Panc1 (cell line): Measurements from ENCODE around the gene ATP2B2.

Experiments used
- CTCF ChIP-seq: fragments of 450-650 bp; IDR thresholded peaks from 2 replicates; pipeline ENCODE4 v1.5.1; 2017; ENCODE audit warnings: mild to moderate bottlenecking
- POLR2AphosphoS5 ChIP-seq: IDR thresholded peaks from 2 replicates; pipeline ENCODE4 v1.6.1; 2012; ENCODE audit warnings: mild to moderate bottlenecking, low read depth, low read length, moderate library complexity
- REST ChIP-seq, 2 experiments: IDR thresholded peaks; 2 replicates each; pipeline ENCODE4 v1.6.1; 2011 to 2012; ENCODE audit warnings: low read depth in 2 of 2, control low read depth in 1 of 2, low read length in 1 of 2, mild to moderate bottlenecking in 1 of 2, moderate library complexity in 1 of 2; ENCODE audit not compliant: insufficient read depth in 1 of 2
- SIN3A ChIP-seq: IDR thresholded peaks from 2 replicates; pipeline ENCODE4 v1.6.1; 2012; ENCODE audit warnings: low read depth, mild to moderate bottlenecking, low read length, moderate library complexity, borderline replicate concordance; ENCODE audit not compliant: insufficient read depth
- TCF7L2 ChIP-seq: IDR thresholded peaks from 2 replicates; pipeline ENCODE4 v1.6.1; 2011; ENCODE audit warnings: mild to moderate bottlenecking, low read depth, low read length, inconsistent platforms

GRCh38 chr3:10336761-10337160 is 168.6 kb downstream of the ATP2B2 start:
- TF ChIP-seq TCF7L2 (no peak), CTCF (no peak), POLR2AphosphoS5 (no peak), REST (IDR thresholded peaks at IDR 0.05; ENCODE audit: insufficient read depth in 1 of 2, low read depth in 2 of 2, low read length in 1 of 2) (no peak), SIN3A (no peak)
